Measurements from ENCODE around the gene MOGAT3.
A peak's percentile ranks its signal among the peaks of the same experiment; 100 is the strongest.

The MOGAT3 gene

GRCh38 chr7:101172005-101172853, 28.6 kb downstream of the MOGAT3 start:
- DNase-seq: no peak

- no peak for DNase-seq
These were observed 29.4 kb downstream of the MOGAT3 start for GRCh38 chr7:101171442-101171837.

GRCh38 chr7:101170617-101171441, 30.0 kb downstream of the MOGAT3 start:
- DNase-seq: peak; percentile 9

- DNase-seq: peak; percentile 70
These were observed 30.8 kb downstream of the MOGAT3 start for GRCh38 chr7:101169838-101170551.

- DNase-seq: no peak
These were observed 31.6 kb downstream of the MOGAT3 start for GRCh38 chr7:101169110-101169837.

- DNase-seq: no peak
These were observed 32.3 kb downstream of the MOGAT3 start for GRCh38 chr7:101168412-101169049.

- no peak for DNase-seq
These were observed 33.0 kb downstream of the MOGAT3 start for GRCh38 chr7:101167645-101168411.

GRCh38 chr7:101166909-101167644, 33.8 kb downstream of the MOGAT3 start:
- DNase-seq: no peak

GRCh38 chr7:101166648-101166908, 34.3 kb downstream of the MOGAT3 start:
- no peak for DNase-seq

GRCh38 chr7:101165958-101166647, 34.7 kb downstream of the MOGAT3 start:
- no peak for DNase-seq

- peak; percentile 83 for DNase-seq
These were observed 35.5 kb downstream of the MOGAT3 start, which contains the start of gene VGF for GRCh38 chr7:101165075-101165957. TSS of gene VGF (minus strand) at chr7:101165569. CDS start at chr7:101164843, 726 bp downstream.

- DNase-seq: no peak
These were observed 36.6 kb downstream of the MOGAT3 start for GRCh38 chr7:101164071-101164840.

GRCh38 chr7:101163279-101164070, 37.4 kb downstream of the MOGAT3 start:
- no peak for DNase-seq

- no peak for DNase-seq
These were observed 38.1 kb downstream of the MOGAT3 start for GRCh38 chr7:101162551-101163278.

- DNase-seq: no peak
These were observed 39.0 kb downstream of the MOGAT3 start for GRCh38 chr7:101161692-101162471.

- DNase-seq: no peak
These were observed 39.9 kb downstream of the MOGAT3 start for GRCh38 chr7:101160910-101161309.
